Endothelial cell of umbilical vein (primary cell): ENCODE data around the gene HECTD2. TPM values are rescaled to one million over a fixed set of nuclear protein-coding genes. Genes with fewer than 3 reads are reported as not detected.
A peak's percentile ranks its signal among the peaks of the same experiment; 100 is the strongest.

Experiments
- BruUV-seq: library from RNA; stranded (reverse); fragments of 400-500 nt; replicated peaks from 2 replicates; lab custom pipeline; 2021; lab: Mats Ljungman, UMichigan
- CTCF ChIA-PET: fragments of 300-600, 350-600 bp; sonication (Branson Sonifier 250); formaldehyde crosslinking; loops from one replicate; lab custom pipeline; 2021; ENCODE audit warnings: antibody characterized with exemption, inconsistent platforms; lab: Charles Lee
- POLR2A ChIA-PET: fragments of 300-600, 350-600 bp; sonication (Branson Sonifier 250); formaldehyde crosslinking; loops from one replicate; lab custom pipeline; 2021; ENCODE audit warnings: antibody characterized with exemption, inconsistent platforms; lab: Charles Lee
- DNase-seq: peaks from one replicate; pipeline ENCODE4 v3.0.0-alpha.2; 2011; ENCODE audit warnings: low read depth, low spot score
- FAIRE-seq: peaks from 2 replicates; lab custom pipeline; 2011; peaks lifted over from hg19 to GRCh38; lab: Jason Lieb, UNC
- H2AFZ ChIP-seq: 2 replicates; pipeline ENCODE4 v1.6.0; 2012; ENCODE audit warnings: low read depth, low read length, control low read depth, inconsistent platforms
- H3K27ac ChIP-seq: 2 replicates; pipeline ENCODE4 v1.5.1; 2011; ENCODE audit warnings: low read depth, mild to moderate bottlenecking, control low read depth, low read length, moderate library complexity; ENCODE audit not compliant: insufficient read depth
- H3K27me3 ChIP-seq, 2 experiments: 2 replicates each; pipeline versions ENCODE4 v1.6.0 to v1.6.1; 2011; ENCODE audit warnings: low read length in 2 of 2, mixed read lengths in 1 of 2; ENCODE audit not compliant: control insufficient read depth in 2 of 2, insufficient read depth in 2 of 2
- H3K36me3 ChIP-seq, 2 experiments: 2 replicates in 1 of 2; 3 replicates in 1 of 2; pipeline ENCODE4 v1.5.1; 2011; ENCODE audit warnings: low read length in 2 of 2, mild to moderate bottlenecking in 1 of 2, moderate library complexity in 1 of 2; ENCODE audit not compliant: control insufficient read depth in 2 of 2, insufficient read depth in 2 of 2; ENCODE audit errors: extremely low read depth in 1 of 2
- H3K4me1 ChIP-seq: 3 replicates; pipeline ENCODE4 v1.5.1; 2011; ENCODE audit warnings: mild to moderate bottlenecking, low read length; ENCODE audit not compliant: control insufficient read depth, insufficient read depth; ENCODE audit errors: extremely low read depth
- H3K4me2 ChIP-seq: 2 replicates; pipeline ENCODE4 v1.6.1; 2011; ENCODE audit warnings: low read length, control low read depth, mixed read lengths; ENCODE audit not compliant: insufficient read depth
- H3K4me3 ChIP-seq, 3 experiments: fragments of 200-600 bp in 1 of 3; sonication (generic), shearing (Covaris generic) in 1 of 3; replicated peaks in 1 of 3; 2 replicates each; pipeline ENCODE4 v1.5.1; 2011 to 2016; ENCODE audit warnings: control low read depth in 3 of 3, low read length in 3 of 3, mild to moderate bottlenecking in 2 of 3, inconsistent platforms in 1 of 3, low read depth in 1 of 3, moderate library complexity in 1 of 3; ENCODE audit not compliant: insufficient read depth in 1 of 3
- H3K79me2 ChIP-seq: 2 replicates; pipeline ENCODE4 v1.6.0; 2012; ENCODE audit warnings: low read length, inconsistent platforms; ENCODE audit not compliant: control insufficient read depth, insufficient read depth
- H3K9ac ChIP-seq: replicated peaks from 2 replicates; pipeline ENCODE3; 2011; ENCODE audit warnings: low read length, control low read depth; ENCODE audit not compliant: insufficient read depth; ENCODE audit errors: extremely low read depth
- H3K9me1 ChIP-seq: replicated peaks from 3 replicates; pipeline ENCODE4 v1.6.0; 2011; ENCODE audit warnings: mild to moderate bottlenecking, low read length; ENCODE audit not compliant: control insufficient read depth, insufficient read depth; ENCODE audit errors: extremely low read depth
- H3K9me3 ChIP-seq: replicated peaks from 2 replicates; pipeline ENCODE4 v1.5.1; 2012; ENCODE audit warnings: low read length, inconsistent platforms; ENCODE audit not compliant: control insufficient read depth, insufficient read depth
- H4K20me1 ChIP-seq: replicated peaks from 2 replicates; pipeline ENCODE3; 2011; ENCODE audit warnings: mild to moderate bottlenecking, low read length; ENCODE audit not compliant: control insufficient read depth, insufficient read depth; ENCODE audit errors: extremely low read depth
- EZH2 ChIP-seq: IDR thresholded peaks from 2 replicates; pipeline ENCODE4 v1.6.1; 2012; ENCODE audit warnings: borderline replicate concordance, low read depth, mild to moderate bottlenecking, moderate library complexity, low read length, inconsistent platforms; ENCODE audit not compliant: severe bottlenecking
- FOS ChIP-seq: IDR thresholded peaks from 2 replicates; pipeline ENCODE4 v1.6.1; 2011; ENCODE audit warnings: mild to moderate bottlenecking, low read length, moderate library complexity, borderline replicate concordance; ENCODE audit not compliant: insufficient read depth
- GATA2 ChIP-seq: IDR thresholded peaks from 2 replicates; pipeline ENCODE4 v1.7.0; 2011; ENCODE audit warnings: low read depth, mild to moderate bottlenecking, moderate library complexity, mixed read lengths, low read length; ENCODE audit not compliant: insufficient read length, insufficient read depth
- JUN ChIP-seq: IDR thresholded peaks from 2 replicates; pipeline ENCODE4 v1.6.1; 2011; ENCODE audit warnings: borderline replicate concordance, low read depth; ENCODE audit not compliant: insufficient read length, insufficient read depth
- MYC ChIP-seq: IDR thresholded peaks from one replicate; pipeline ENCODE4 v1.6.1; 2011; ENCODE audit warnings: mild to moderate bottlenecking, low read depth, low read length
- POLR2A ChIP-seq: IDR thresholded peaks from 2 replicates; pipeline ENCODE4 v1.6.1; 2012; ENCODE audit warnings: low read depth, mild to moderate bottlenecking, control low read depth, low read length
- POLR2AphosphoS5 ChIP-seq: IDR thresholded peaks from 2 replicates; pipeline ENCODE4 v1.6.1; 2012; ENCODE audit warnings: low read depth, mild to moderate bottlenecking, control low read depth, low read length, moderate library complexity; ENCODE audit not compliant: insufficient read depth
- dilution Hi-C: fragments of 300-500 bp; cut with MboI; formaldehyde crosslinking; loops from one replicate; pipeline ENCODE4 v1.15.0; 2019; ENCODE audit warnings: low sequenced_read_pairs; ENCODE audit not compliant: extremely low pct_ligation_motif_present
- intact Hi-C: fragments of 100-400 bp; cut with micrococcal nuclease; formaldehyde crosslinking; loops from one replicate; pipeline ENCODE4 v1.10.0; 2022
- polyA plus RNA-seq, 4 experiments: library from polyadenylated mRNA; depleted of rRNA in 3 of 4; stranded (reverse) in 3 of 4; unstranded in 1 of 4; fragments of >200 nt; gene quantifications; 2 replicates each; pipeline versions ENCODE4 v1.2.1 to v1.2.3, GENCODE V29; 2011 to 2012; ENCODE audit warnings: missing spikeins in 1 of 4
- total RNA-seq: library from RNA; stranded (reverse); gene quantifications from 2 replicates; pipeline ENCODE4 v1.2.3, GENCODE V29; 2021
- TF ChIP-seq, protein P1 (sequence below), 2 donors: IDR thresholded peaks; 1 replicate in 1 of 2; 2 replicates in 1 of 2; pipeline ENCODE4 v1.5.1; 2011; ENCODE audit warnings: low read length in 2 of 2, mild to moderate bottlenecking in 2 of 2, moderate library complexity in 2 of 2, control low read depth in 1 of 2, inconsistent platforms in 1 of 2, low read depth in 1 of 2; ENCODE audit not compliant: insufficient read depth in 1 of 2; ENCODE audit errors: extremely low read depth in 1 of 2
- TF ChIP-seq, protein P2 (sequence below): IDR thresholded peaks from 2 replicates; pipeline ENCODE4 v1.6.1; 2011; ENCODE audit not compliant: insufficient read depth, insufficient read length

The HECTD2 gene
- total and polyA plus RNA-seq, 2 donors (not counting 3 experiments of a cell fraction or from before 2014, with no cell fraction given) = 4.2 to 10.7 TPM

DNA sequence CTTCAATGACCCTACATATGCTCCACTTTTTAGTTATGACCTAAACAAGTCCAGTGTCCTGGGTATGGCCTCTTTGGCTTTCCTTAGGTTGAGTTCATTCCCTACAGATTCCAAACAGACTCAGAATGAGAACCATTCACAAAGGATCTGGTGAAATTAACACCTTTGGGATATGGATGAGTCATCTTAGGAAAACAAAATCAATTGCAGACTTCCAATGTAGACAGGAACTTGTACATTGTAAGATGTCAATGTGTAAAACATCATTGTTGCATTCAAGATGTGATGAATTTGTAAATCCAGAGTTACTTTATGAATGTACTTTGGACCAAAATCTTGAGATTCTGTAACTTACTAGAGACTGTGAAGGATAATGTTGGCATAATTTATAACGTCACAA is 43.4 kb upstream of the HECTD2 start:
- H3K9ac ChIP-seq = no peak overlapping the region
- intact Hi-C loops = no loop called here
- H3K27me3 ChIP-seq = no peaks in the 10 kb centered on the region
- ChIA-PET CTCF (interaction anchor here (0.9 kb wide), 1 partner anchor 68 kb away, joined by 3 read pairs; no protein-coding TSS in a partner anchor), POLR2A (no interaction called here)
- no peaks in the 10 kb centered on the region for H3K9me3 ChIP-seq
- H3K4me1 ChIP-seq = peaks cover 9% of the 10 kb centered on the region
- H4K20me1 ChIP-seq = no peaks in the 10 kb centered on the region
- no peaks in the 10 kb centered on the region for H3K36me3 ChIP-seq
- TF ChIP-seq POLR2AphosphoS5 (no peak), JUN (peak; percentile 67), EZH2 (no peak), FOS (peak; percentile 61)
- TF ChIP-seq, protein P1, sequence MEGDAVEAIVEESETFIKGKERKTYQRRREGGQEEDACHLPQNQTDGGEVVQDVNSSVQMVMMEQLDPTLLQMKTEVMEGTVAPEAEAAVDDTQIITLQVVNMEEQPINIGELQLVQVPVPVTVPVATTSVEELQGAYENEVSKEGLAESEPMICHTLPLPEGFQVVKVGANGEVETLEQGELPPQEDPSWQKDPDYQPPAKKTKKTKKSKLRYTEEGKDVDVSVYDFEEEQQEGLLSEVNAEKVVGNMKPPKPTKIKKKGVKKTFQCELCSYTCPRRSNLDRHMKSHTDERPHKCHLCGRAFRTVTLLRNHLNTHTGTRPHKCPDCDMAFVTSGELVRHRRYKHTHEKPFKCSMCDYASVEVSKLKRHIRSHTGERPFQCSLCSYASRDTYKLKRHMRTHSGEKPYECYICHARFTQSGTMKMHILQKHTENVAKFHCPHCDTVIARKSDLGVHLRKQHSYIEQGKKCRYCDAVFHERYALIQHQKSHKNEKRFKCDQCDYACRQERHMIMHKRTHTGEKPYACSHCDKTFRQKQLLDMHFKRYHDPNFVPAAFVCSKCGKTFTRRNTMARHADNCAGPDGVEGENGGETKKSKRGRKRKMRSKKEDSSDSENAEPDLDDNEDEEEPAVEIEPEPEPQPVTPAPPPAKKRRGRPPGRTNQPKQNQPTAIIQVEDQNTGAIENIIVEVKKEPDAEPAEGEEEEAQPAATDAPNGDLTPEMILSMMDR (IDR thresholded peaks at IDR 0.05; ENCODE audit: extremely low read depth in 1 of 2, insufficient read depth in 1 of 2, low read depth in 1 of 2, low read length in 2 of 2) = no peak
- H3K4me2 ChIP-seq = no peak overlapping the region
- H2AFZ ChIP-seq = no peak overlapping the region
- no peaks in the 10 kb centered on the region for H3K9me1 ChIP-seq
- H3K79me2 ChIP-seq = no peaks in the 10 kb centered on the region
- dilution Hi-C loops = no loop called here
- no peak overlapping the region for H3K4me3 ChIP-seq
- no peak overlapping the region for H3K27ac ChIP-seq
- FAIRE-seq = no peak
- no TSS peak for BruUV-seq
- DNase-seq = peak; percentile 26

DNA sequence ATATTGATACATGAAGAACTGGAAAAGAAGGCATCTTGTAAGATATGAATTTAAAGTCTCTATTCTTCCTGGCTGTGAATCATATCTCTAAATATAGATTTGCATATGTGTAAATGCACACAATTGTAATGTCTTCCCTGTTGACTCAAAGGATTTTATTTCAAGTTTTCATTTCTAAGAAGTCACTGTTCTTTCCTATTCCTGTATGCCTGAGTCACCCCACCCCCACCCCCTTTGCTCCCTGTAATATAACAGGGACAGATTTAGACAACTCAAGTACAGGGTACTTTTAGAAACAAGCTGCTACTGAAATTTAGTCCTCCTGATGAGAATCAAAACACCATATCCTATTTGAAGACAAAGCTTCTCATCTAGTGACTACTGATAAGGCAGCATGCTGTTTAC is 43.0 kb upstream of the HECTD2 start:
- Histone ChIP-seq H3K4me3 (no peak overlapping the region), H3K4me1 (peaks cover 9% of the 10 kb centered on the region), H3K9ac (no peak overlapping the region), H3K4me2 (no peak overlapping the region), H4K20me1 (no peaks in the 10 kb centered on the region), H3K9me3 (no peaks in the 10 kb centered on the region), H3K36me3 (no peaks in the 10 kb centered on the region), H3K27me3 (no peaks in the 10 kb centered on the region), H3K27ac (no peak overlapping the region), H3K79me2 (no peaks in the 10 kb centered on the region), H2AFZ (no peak overlapping the region), H3K9me1 (no peaks in the 10 kb centered on the region)
- intact Hi-C loops (no loop called here), dilution Hi-C loops (no loop called here)
- FAIRE-seq (no peak), DNase-seq (no peak)
- POLR2A ChIA-PET = no interaction called here
- no TSS peak for BruUV-seq
- CTCF ChIA-PET = interaction anchor here (0.9 kb wide), 1 partner anchor 69 kb away, joined by 3 read pairs; no protein-coding TSS in a partner anchor
- TF ChIP-seq MYC (no peak), EZH2 (no peak), POLR2A (no peak), JUN (no peak), GATA2 (no peak), POLR2AphosphoS5 (no peak), FOS (no peak)
- TF ChIP-seq, protein P2, sequence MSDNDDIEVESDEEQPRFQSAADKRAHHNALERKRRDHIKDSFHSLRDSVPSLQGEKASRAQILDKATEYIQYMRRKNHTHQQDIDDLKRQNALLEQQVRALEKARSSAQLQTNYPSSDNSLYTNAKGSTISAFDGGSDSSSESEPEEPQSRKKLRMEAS = no peak
- TF ChIP-seq, protein P1 (IDR thresholded peaks at IDR 0.05; ENCODE audit: extremely low read depth in 1 of 2, insufficient read depth in 1 of 2, low read depth in 1 of 2, low read length in 2 of 2) = no peak
